HL-60 (cell line): ENCODE measurements around the gene KCTD13.

Source experiments
- TF ChIP-seq, protein P1 (sequence below): IDR thresholded peaks from 2 replicates; pipeline ENCODE4 v1.6.1; 2012; ENCODE audit warnings: low read depth; ENCODE audit not compliant: insufficient replicate concordance
- TF ChIP-seq, protein P2 (sequence below): IDR thresholded peaks from one replicate; pipeline ENCODE4 v1.5.1; 2011; ENCODE audit warnings: low read length, control low read depth, inconsistent platforms; ENCODE audit not compliant: insufficient read depth

DNA sequence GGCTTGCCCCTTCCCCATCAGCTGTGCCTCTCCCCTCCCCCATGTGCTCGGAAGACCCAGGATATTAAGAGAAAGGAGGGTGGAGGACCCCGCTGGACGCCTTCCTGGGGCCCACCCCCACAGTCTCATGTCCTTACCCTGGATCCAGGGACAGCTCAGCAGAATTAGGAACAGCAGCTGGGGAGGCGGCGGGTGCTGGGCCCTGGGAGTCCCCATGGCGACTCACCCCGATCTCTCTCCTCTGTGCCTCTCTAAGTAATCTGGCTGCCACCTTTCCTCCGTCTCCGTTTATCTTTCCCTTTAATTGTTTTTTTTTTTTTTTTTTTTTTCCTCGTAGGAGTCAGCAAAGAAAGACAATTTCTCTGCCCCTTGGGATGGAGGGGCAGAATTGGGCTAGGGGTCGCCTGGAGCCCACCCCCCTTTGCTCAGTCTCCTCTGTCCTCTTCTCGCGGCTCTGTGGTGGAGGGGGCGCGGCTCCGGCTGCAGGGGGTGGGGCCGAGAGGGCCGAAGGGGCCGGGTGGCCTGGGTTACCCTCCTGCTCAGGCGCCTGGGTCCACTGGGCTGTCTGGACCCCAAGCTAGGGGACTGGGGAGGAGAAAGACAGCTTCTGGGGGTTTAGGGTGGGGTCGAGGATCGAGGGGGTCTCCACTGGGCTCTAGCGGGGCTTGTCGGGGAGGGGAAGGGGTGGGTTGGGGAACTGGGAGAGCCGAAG is 27.1 kb downstream of the KCTD13 start:
- TF ChIP-seq, protein P1, sequence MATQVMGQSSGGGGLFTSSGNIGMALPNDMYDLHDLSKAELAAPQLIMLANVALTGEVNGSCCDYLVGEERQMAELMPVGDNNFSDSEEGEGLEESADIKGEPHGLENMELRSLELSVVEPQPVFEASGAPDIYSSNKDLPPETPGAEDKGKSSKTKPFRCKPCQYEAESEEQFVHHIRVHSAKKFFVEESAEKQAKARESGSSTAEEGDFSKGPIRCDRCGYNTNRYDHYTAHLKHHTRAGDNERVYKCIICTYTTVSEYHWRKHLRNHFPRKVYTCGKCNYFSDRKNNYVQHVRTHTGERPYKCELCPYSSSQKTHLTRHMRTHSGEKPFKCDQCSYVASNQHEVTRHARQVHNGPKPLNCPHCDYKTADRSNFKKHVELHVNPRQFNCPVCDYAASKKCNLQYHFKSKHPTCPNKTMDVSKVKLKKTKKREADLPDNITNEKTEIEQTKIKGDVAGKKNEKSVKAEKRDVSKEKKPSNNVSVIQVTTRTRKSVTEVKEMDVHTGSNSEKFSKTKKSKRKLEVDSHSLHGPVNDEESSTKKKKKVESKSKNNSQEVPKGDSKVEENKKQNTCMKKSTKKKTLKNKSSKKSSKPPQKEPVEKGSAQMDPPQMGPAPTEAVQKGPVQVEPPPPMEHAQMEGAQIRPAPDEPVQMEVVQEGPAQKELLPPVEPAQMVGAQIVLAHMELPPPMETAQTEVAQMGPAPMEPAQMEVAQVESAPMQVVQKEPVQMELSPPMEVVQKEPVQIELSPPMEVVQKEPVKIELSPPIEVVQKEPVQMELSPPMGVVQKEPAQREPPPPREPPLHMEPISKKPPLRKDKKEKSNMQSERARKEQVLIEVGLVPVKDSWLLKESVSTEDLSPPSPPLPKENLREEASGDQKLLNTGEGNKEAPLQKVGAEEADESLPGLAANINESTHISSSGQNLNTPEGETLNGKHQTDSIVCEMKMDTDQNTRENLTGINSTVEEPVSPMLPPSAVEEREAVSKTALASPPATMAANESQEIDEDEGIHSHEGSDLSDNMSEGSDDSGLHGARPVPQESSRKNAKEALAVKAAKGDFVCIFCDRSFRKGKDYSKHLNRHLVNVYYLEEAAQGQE: no peak
- TF ChIP-seq, protein P2, sequence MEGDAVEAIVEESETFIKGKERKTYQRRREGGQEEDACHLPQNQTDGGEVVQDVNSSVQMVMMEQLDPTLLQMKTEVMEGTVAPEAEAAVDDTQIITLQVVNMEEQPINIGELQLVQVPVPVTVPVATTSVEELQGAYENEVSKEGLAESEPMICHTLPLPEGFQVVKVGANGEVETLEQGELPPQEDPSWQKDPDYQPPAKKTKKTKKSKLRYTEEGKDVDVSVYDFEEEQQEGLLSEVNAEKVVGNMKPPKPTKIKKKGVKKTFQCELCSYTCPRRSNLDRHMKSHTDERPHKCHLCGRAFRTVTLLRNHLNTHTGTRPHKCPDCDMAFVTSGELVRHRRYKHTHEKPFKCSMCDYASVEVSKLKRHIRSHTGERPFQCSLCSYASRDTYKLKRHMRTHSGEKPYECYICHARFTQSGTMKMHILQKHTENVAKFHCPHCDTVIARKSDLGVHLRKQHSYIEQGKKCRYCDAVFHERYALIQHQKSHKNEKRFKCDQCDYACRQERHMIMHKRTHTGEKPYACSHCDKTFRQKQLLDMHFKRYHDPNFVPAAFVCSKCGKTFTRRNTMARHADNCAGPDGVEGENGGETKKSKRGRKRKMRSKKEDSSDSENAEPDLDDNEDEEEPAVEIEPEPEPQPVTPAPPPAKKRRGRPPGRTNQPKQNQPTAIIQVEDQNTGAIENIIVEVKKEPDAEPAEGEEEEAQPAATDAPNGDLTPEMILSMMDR: no peak
